GM20431 (cell line): Measurements from ENCODE around the gene GNAI2.
"Not testable (repeated sequence)": the region's sequence is repeated elsewhere in the genome, so short reads cannot be mapped to it uniquely, and the experiment has no call there.

ENCODE experiments used
- in situ Hi-C: fragments of 300-500 bp; cut with MseI, MboI; formaldehyde crosslinking; loops from one replicate; pipeline ENCODE4 v1.15.0; 2020; ENCODE audit warnings: low sequenced_read_pairs; ENCODE audit not compliant: unreplicated experiment

Gene GNAI2

DNA sequence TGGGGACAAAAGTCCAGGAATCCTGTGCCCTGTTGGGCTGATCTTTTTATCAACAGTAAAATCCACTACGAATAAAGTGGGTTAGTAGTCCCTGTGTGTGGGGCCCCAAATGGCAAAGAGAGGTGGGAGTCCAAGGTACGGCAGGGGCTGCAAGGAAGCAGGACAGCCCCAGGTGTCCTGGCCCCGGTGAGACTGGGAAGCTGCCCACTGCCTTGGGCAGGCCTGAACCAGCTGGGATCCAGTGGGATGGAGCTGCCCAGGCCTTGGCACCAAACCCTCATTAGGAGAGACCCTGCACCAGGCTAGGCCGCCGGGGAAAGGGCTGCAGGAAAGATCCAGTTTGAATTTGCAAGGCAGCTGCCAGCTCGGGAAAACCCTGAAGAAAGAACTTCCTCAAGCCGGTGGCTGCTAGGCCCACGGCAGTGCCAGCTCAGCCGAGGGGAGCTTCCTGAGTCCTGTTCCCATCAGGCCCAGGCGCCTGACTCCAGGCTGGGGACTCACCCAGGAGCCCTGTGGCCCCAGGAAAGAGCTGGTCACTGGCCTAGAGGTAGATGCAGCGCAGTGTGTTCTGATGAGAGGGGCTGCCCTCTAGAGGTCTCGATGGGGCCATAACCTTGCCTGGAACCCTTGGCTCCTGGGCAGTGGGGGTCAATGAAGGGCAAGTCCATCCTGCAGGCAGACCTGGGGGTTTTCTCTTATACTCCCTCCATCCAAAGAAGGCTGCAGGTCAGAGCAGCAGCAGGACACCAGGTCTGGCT lies 14.4 kb upstream of the GNAI2 start:
- in situ Hi-C loops: no loop called here

DNA sequence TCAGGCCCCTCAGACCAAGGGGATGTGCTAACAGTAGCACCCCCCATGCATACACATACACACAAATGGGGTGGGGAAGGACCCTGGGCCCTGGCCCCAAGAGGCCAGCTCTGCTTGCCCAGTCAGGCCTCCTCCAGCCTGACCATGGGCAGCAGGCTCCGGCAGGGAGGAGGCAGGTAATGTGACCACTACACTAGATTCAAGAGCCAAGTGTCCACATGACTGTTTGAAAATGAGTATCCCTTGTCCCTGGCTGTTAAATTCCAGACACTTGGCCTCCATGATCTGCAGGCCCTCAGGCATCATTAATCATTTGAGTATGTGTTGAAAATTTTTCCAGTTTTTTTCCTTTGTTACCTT lies 13.9 kb upstream of the GNAI2 start:
- in situ Hi-C loops: no loop called here

DNA sequence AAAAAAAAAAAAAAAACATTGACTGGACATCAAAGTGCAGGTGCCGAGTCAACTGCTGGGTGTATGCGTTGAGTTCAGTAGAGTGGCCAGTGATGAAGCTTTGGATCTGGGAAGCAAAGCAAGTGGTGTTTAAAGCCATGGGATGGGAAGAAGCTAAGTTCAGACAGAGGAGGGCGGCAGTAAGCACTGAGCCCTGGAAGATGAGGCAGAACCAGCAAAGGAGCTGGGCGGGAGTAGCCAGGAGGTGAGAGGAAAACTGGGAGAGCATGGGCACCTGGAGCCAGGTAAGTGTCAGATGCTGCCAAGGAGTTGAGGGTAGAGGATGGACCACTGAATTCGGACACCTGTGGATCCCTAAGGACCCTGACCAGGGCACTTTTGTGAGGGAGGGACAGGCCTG lies 11.4 kb upstream of the GNAI2 start:
- in situ Hi-C loops: no loop called here

DNA sequence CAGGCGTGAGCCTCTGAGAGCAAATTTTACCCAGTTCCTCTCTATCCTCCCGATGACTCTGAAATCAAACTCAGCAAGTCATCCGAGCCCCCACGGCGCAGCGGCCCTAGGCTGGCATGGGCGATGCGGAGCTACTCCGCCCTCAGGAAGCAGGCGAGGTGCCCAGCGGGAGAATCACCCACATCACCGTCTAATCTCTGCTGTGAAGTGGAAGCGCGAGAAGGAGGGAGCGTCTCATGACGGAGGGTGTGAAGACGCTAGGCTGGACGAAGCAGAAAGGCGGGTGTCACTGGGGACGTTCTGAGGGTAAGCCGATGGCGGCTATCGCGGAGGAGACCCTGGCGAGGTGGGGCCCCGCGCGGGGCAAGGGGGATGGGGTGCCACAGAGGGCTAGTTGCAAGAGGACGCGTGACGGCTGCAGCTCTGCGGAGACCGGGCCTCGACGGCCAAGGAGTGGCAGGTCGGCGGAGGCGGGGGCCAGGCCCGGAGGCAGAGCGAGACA lies 9.1 kb upstream of the GNAI2 start:
- in situ Hi-C loops: no loop called here

DNA sequence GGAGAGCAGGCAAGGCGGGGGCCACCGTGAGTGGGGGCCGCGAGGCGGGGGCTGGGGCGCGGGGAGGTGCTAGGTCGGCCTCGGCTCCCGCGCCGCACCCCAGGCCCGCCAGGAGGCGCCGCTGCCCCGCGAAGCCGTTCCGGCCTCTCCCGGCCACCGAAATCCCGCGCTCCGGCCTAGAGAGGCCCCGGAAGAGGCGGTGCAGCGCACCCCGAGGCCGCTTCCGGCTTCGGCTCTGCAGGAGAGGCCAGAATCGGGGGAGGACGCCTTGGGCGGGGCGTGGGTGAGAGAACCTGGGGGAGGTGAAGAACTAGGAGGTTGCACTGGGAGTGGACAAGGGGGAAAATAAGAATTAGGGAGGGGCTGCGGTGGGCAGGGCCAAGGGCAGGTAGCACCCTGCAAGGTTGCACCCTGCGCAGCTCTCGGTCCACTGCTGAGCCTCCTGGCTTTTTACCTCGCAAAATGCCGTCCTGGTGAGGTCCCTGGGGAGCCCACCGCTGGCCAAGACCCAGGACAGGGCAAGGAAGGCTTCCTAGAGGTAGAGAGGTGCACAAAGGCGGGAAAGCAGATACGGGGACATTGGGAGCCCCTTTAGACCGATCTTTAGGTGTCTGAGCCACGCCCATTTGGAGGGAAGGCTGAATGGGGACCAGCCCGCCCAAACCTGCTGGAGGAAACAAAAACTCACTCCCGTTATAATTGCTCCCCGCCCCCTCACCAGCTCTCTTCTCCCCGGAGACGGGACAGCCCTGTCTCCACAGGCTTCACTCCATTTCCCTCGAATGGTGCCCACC lies 8.4 kb upstream of the GNAI2 start:
- in situ Hi-C loops: no loop called here

DNA sequence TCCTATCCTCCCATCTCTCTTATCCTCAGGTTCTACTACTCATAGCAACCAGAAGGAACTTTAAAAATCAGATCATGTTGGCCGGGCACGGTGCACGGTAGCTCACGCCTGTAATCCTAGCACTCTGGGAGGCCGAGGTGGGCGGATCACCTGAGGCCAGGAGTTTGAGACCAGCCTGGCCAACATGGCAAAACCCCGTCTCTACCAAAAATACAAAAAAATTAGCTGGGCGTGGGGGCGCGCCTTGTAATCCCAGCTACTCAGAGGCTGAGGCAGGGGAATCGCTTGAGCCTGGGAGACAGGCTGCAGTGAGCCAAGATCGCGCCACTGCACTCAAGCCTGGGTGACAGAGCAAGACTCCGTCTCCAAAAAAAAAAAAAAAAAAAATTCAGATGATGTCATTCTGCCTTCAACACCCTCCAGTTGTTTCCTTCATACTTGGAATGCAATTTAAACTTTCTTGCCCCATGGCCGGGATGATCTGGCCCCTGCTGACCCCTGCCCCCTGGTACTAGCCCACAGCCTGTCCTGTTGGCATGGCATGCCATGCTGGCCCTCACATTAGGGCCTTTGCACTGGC lies 7.7 kb upstream of the GNAI2 start:
- in situ Hi-C loops: not testable (repeated sequence)

DNA sequence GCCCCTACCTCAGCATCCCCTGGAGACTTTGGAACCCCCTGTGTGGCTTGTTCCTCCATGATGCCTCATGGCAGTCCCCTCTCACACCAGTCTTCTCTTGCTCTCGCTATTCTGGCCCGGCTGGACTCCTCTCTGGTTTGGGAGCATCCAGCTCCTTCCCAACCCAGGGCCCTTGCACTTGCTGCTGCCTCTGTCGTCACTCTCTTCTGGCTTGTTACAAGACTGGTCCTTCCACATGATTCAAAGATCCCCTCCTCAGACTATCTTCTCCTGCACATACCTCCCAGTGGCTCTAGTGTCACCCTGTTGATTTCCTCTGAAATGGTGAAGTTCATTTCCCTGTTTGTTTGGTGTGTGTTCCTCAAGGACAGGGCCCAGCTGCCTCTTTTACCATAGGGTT lies 6.5 kb upstream of the GNAI2 start:
- in situ Hi-C loops: no loop called here

DNA sequence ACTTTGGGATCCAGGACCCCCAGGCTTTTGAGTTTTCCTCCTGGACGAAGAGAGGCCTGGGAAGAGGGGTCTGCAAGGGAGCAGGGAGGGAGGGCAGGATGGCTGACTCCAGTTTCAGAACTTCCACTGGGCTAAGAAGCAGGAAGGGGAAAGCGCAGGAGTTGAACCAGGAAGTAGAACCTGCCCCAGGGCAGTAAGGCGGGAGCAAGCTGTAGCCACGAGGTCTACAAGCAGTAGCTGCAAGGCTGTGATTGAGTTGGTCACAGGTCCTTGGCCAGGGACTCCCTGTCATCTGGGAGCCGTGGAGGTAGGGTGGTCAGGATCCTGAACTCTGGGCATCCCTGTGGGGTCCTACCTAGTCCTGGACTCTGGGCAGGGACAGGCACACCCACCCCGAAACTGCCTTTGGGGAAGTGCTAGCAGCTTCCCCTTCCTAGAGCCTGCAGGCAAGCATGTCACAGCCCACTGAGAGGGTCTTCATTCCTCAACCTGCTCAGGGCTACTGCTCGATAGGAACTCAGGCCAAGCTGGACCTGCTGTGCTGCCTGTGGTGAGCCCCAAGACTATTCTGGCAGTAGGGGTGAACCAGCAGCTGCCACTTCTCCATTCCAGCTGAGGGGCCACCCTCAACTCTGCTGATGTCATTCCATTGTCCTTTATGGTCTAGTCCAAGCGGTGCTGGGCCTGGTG lies 5.8 kb upstream of the GNAI2 start:
- in situ Hi-C loops: no loop called here

DNA sequence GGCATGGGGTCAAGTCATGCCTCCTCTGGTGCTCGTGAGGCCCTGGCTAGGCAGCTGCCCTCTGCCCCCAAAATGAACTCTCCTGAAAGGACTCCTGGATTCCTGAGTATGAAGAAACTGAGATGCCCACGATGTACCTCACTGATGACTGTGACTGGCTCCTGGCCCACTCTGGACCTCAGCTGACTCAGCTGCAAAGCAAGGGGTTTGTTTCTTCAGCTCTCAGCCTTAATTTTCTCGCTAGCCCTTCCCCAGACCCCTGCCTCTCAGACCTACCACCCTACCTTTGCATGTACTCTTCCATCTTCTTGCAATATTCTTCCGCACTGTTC lies 5.2 kb upstream of the GNAI2 start:
- in situ Hi-C loops: no loop called here

DNA sequence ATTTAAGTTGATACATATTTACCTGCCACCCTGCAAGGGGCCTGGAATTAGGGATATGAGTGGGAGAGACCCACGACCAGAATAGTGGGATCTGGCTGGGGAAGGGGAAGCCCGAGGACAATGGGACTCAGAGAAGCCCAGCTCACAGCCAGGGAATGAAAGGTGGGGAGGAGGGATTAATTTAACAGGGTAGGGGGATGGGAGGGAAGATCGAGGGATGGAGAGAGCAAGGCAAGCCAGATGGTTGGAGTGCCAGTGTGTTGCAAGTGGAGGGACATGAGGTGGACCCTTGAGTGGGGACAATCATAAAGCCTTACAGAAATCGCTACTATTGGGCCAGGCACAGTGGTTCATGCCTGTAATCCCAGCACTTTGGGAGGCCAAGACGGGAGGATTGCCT lies 4.4 kb upstream of the GNAI2 start:
- in situ Hi-C loops: no loop called here

DNA sequence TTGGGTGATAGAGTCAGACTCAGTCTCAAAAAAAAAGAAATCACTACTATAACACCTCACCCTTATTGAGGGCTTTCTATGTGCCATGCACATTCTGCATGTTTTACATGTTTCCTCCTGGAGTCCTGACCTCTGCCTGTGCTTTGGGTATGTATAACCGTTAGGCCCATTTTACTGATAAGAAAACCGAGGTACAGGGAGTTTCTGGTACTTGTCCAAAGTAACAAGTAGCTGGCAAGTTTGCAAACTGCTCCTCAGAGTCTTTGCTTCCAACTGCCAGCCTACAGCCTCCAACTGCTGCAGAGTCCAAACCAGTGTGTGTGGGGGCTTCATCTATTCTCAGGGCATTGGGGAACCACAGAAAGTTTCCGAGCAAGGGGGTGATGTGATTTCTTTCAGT lies 3.7 kb upstream of the GNAI2 start:
- in situ Hi-C loops: no loop called here

DNA sequence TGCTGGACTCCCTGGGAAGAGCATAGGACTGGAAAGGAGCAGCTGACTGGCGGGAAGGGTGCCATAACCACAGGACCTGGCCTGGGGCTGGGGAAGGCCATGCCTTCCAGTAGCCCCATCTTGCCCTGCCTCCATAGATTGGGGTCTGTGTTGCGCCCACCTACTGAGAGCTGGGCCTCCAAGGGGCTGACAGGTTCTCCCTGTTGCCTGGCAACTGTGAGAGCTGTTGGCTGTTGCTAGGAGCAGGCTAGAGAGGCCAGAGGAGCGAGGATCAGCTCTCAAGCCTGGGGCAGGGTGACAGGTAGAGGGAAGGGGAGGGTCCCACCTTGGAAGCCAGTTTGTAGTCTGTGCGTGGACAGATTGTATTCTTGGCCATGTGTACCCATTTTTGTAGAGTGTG lies 2.8 kb upstream of the GNAI2 start:
- in situ Hi-C loops: no loop called here

DNA sequence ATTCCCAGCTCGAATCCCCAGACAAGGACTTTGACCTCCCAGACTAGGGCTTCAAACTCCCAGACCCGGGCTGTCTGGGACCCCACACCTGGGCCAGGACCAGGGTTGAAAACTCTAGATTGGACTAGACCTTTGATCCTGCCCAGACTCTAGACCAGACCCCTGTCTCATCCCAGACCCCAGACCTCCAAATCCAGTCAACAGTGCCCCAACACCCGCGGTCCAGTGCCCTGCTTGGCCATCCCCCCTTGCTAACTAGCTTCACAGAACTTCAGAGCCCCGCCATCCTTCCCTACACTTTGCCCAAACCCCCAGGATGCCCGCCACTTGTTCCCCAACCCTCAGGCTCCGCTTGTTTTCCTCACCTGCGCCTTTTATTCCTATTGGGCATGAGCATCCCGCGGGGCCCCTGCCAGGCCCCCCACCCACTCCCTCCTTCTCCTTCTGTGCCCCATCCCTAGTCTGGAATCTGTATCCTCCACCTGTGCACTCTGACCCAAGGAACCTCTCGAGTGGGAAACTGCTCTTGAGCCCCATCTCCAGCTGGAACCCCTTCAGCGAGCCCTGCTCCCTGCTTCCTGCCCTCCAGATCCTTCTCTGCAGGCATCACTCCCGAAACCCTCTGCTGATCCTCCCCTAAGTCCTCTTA lies 604 bp downstream of the GNAI2 start:
- in situ Hi-C loops: no loop called here

DNA sequence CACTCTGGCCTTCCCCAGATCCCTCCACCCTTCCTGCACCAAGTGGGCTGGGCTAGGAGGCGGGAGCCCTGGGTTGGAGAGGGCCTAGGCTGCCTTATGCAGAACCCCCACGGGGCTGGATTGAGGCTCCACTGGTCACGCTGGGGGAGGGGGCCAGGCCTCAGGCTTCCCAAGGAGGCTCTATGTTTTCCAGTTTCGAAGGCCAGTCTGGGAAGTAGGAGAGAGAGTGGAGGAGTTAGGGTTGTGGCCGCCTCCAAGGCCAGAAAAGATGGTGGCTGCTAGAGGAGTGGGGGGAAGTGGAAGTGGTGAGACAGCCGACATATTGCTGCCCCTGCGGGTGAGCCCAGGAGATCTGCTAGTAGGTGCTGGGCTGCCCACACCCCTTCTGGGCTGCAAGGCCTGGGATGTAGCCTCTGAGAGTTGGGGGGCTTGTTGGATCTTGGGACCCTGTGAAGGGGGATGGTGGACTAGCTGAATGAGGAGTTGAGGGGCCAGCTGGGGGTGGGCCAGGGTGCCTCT lies 1.2 kb downstream of the GNAI2 start:
- in situ Hi-C loops: no loop called here

DNA sequence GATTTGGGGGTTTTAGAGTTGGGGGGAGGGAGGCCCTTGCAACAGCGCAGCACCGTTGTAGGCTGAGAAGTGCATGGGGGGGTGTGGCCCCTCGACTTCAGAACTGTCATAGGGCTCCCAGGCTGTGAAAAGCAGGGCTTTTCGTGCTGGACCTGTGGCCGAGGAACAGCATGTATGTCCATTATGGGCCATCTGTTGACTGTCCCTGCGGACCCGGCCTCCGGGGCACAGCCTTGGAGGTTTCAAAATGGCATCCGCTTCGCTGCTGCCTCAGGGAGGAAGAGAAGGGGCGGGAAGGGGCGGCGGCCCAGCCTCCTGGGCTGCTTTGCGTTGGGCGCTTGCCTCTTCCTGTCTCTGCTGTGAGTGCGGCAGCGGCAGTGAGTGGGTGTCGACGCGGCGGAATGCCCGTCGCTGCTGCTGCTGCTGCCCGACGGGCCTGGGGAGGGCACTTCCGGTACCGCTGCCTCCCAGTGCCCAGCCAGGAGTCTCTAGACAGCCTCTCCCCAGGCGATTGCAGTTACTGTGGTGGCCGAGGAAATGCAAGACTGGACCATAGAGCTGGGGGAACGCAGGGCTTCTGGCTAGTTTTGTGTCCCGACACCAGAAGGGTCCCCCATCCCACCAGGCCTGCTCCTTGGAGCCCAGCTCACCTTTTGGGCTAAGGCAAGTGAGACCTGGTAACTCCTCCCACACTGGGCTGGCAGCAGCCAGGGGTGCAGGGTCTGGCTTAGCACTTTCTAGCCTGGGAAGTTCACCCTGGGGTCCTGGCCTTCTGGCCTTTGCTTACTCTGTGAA lies 1.9 kb downstream of the GNAI2 start:
- in situ Hi-C loops: no loop called here

DNA sequence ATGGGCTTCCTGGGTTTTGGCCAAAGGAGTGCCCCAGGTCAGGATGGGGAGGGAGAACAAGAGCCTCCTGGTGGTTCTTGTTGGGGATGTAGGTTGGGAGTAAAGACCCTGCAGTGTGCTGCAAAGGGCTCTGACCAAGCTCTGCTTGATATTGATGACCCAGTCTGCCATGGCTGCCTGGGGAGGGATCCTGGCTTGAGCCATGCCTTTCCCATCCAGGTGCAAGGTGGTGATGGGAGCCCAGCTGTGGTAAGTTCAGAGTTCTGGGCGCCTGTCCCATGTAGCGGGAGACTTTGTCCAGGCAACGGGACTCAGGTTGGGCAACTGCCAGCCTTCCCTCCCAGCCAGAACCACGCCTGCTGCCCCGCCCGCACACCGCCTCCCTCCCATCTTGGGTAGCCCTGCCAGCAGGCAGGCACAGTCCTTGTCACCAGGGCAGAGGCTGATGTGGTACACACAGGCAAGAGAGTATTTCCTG lies 2.6 kb downstream of the GNAI2 start:
- in situ Hi-C loops: no loop called here

DNA sequence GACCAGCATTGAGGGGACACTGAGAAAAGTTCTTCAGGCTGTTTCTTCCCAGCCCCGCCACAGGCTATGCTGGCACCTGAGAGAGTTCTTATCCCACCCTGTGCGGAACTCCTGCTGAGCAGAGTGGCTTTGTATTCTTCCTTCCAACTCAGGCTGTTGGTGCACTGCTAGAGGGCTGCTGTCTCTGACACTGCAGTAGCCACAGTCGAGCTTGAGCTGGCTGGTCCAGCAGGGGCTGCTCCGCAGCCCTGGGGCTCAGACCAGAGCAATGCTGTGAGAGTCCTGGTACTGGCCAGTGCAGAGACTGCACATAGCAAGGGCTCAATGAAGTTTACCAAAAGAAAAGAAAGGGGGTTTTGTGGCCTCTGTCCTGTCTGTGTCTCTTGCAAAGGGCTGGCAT lies 3.6 kb downstream of the GNAI2 start:
- in situ Hi-C loops: no loop called here

DNA sequence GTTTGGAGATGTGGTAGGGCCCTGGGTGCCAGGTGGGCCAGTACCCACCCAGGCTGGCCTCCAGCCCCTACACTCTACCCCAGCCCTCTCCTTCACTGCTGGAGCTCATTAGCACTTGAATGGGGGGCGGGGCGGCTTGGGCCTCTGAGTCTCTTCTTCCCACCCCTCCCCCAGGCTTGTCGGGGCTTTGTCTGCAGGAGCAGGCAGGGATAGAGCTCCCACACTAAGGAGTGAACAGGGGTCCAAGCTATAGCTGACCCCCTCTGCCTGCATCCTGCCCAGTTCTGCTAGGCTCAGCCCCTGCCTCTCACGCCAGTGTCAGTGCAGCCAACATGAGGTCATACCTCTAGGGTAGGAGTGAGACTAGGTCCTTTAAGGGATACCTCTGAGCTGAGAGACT lies 5.2 kb downstream of the GNAI2 start:
- in situ Hi-C loops: no loop called here

DNA sequence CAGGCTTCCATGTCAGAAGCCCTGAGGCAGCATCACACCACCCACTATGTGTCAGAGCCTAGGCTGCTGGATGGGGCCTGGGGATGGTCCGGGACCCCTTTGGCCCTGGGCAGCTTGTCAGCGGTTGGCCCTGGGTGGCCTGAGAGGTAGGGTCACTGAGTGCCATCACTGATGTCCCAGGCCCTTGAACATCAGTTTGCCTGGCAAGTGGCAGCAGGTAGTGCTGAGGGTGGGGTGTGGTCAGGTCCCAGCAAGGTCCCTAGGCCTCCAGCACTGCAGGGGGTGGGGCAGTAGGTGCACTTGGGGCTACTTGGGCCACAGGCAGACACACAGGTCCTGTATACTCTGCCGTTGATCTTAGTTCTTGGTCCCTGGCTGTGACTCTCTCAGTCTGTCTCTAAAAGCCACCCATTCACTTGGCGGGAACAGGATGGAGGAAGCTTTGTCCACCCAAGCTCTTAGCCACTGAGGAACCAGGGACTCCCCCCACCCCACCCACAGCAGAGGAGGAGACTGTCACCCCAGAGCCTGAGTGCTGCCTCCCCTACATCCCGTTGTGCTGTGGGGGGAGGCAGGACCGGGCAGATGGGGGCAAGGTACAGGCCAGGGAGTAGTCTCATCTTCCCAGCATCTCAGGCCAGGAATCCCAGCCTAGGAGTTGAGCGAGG lies 5.8 kb downstream of the GNAI2 start:
- in situ Hi-C loops: no loop called here
